Psoas muscle (tissue), 8 donors: Measurements from ENCODE around the gene FGFR1OP2. TPM values are rescaled to one million over a fixed set of nuclear protein-coding genes. Genes with fewer than 3 reads are reported as not detected.
"Not testable (repeated sequence)": the region's sequence is repeated elsewhere in the genome, so short reads cannot be mapped to it uniquely, and the experiment has no call there.

Experiments
- ATAC-seq, 4 donors: fragments of 200-7000 bp; cut with Tn5 transposase; one replicate each; pipeline ENCODE4 v1.9.1; 2020; ENCODE audit warnings: moderate library complexity in 3 of 4, mild to moderate bottlenecking in 2 of 4
- DNase-seq, 2 donors: peaks; one replicate each; pipeline ENCODE4 v3.0.0-alpha.2; 2020
- H3K27ac ChIP-seq: fragments of 200-600 bp; one replicate; pipeline ENCODE4 v1.8.0; 2022
- H3K27me3 ChIP-seq, 3 donors: fragments of 200-600 bp in 1 of 3; one replicate each; pipeline versions ENCODE4 v1.6.1 to v1.8.0; 2013 to 2022; ENCODE audit warnings: low read length in 2 of 3, mild to moderate bottlenecking in 2 of 3, moderate library complexity in 1 of 3; ENCODE audit not compliant: insufficient read depth in 3 of 3
- H3K36me3 ChIP-seq, 2 donors: fragments of 200-600 bp in 1 of 2; one replicate each; pipeline versions ENCODE4 v1.6.1 to v1.8.0; 2013 to 2022; ENCODE audit warnings: low read depth in 1 of 2, mild to moderate bottlenecking in 1 of 2, moderate library complexity in 1 of 2; ENCODE audit not compliant: insufficient read depth in 1 of 2
- H3K4me1 ChIP-seq: fragments of 200-600 bp; one replicate; pipeline ENCODE4 v1.8.0; 2022
- H3K4me3 ChIP-seq: fragments of 200-600 bp; one replicate; pipeline ENCODE4 v1.8.0; 2022; ENCODE audit warnings: mild to moderate bottlenecking
- H3K9me3 ChIP-seq: fragments of 200-600 bp; one replicate; pipeline ENCODE4 v1.8.0; 2022
- WGBS, 3 donors: extraction: QIAGEN DNeasy Blood & Tissue Kit; methylation state at CpG; one replicate each; pipeline versions ENCODE4 v1.1.6 to v1.1.7; 2013; 5-methylcytosine and 5-hydroxymethylcytosine counted together
- intact Hi-C, 2 donors: fragments of 100-400 bp; cut with DNase I; formaldehyde crosslinking; loops; one replicate each; pipeline versions ENCODE4 v1.11.0 to v1.14.2; 2022
- polyA plus RNA-seq, 3 donors: library from polyadenylated mRNA; stranded (reverse); fragments of 200-250 nt; gene quantifications; one replicate each; pipeline ENCODE4 v1.2.3, GENCODE V29; 2013
- total RNA-seq, 4 donors: library from RNA; stranded (reverse); fragmentation: NEBNext Ultra II Directional in 2 of 4; extraction: Animal tissue kit (Norgen Biotek cat#: 25700) in 2 of 4; gene quantifications; one replicate each; pipeline versions ENCODE4 v1.2.1 to v1.2.4, GENCODE V29; 2021 to 2023
- TF ChIP-seq, protein P1 (sequence below): fragments of 200-600 bp; IDR thresholded peaks from one replicate; pipeline ENCODE4 v1.8.0; 2022; ENCODE audit warnings: antibody characterized with exemption
- donor health status: healthy with polysubstance abuse.
- donor health status: DM: no; HTN: no; CAD: no; lungs with moderate emphysema.
- donor health status: Bipolar disorder and iron deficiency.
- donor health status: healthy.
- donor health status: DM: yes; HTN: yes; CAD: no.
- donor health status: DM: no; HTN: no; CAD: no.
- donor health status: DM: no; HTN: no; CAD: no.
- donor health status: DM: yes; HTN: yes; CAD: no.

Gene FGFR1OP2
- total and polyA plus RNA-seq, 7 donors: 18.0 to 40.5 (median 27.2) TPM

DNA sequence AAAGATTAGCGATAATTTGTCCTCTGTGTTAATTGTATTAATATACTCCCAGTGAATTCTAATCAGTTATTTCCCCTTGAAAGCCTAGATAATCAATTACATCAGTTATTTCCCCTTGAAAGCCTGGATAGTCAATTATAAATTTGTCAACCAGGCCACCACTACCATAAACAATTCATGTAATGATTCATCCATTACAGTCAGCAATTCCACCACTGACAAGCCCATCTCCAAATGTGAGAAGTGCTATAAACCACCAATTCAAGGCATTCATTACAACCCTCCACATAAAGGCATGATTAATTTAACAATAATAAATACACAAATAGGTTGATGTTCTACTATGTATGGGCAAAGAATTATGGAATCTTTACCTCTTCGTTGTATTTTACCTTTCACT, 41.4 kb upstream of the FGFR1OP2 start:
- TF ChIP-seq, protein P1, sequence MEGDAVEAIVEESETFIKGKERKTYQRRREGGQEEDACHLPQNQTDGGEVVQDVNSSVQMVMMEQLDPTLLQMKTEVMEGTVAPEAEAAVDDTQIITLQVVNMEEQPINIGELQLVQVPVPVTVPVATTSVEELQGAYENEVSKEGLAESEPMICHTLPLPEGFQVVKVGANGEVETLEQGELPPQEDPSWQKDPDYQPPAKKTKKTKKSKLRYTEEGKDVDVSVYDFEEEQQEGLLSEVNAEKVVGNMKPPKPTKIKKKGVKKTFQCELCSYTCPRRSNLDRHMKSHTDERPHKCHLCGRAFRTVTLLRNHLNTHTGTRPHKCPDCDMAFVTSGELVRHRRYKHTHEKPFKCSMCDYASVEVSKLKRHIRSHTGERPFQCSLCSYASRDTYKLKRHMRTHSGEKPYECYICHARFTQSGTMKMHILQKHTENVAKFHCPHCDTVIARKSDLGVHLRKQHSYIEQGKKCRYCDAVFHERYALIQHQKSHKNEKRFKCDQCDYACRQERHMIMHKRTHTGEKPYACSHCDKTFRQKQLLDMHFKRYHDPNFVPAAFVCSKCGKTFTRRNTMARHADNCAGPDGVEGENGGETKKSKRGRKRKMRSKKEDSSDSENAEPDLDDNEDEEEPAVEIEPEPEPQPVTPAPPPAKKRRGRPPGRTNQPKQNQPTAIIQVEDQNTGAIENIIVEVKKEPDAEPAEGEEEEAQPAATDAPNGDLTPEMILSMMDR: no peak
- Histone ChIP-seq H3K9me3 (no peaks in the 10 kb centered on the region), H3K27me3 (no peaks in the 10 kb centered on the region), H3K27ac (no peak overlapping the region), H3K4me3 (no peak overlapping the region), H3K36me3 (peaks cover 3 to 22% of the 10 kb centered on the region in 2 donors), H3K4me1 (no peaks in the 10 kb centered on the region)
- no peak for ATAC-seq
- 95 to 97% (median 97%) methylated on average over 2 of the region's 2 CpGs for WGBS, 3 donors
- intact Hi-C loops: no loop called here
- DNase-seq: no peak

DNA sequence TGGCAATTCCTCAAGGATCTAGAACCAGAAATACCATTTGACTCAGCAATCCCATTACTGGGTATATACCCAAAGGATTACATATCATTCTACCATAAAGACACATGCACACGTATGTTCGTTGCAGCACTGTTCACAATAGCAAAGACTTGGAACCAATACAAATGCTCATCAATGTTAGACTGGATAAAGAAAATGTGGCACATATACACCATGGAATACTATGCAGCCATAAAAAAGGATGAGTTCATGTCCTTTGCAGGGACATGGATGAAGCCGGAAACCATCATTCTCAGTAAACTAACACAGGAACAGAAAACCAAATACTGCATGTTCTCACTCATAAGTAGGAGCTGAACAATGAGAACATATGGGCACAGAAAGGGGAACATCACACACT, 34.9 kb upstream of the FGFR1OP2 start:
- ATAC-seq, H3K27me3 ChIP-seq, intact Hi-C loops, H3K4me1 ChIP-seq, DNase-seq, H3K9me3 ChIP-seq, H3K27ac ChIP-seq, H3K4me3 ChIP-seq: not testable (repeated sequence)
- WGBS, 3 donors: 97 to 100% (median 98%) methylated on average over 2 of the region's 3 CpGs
- peaks cover 3 to 72% of the 10 kb centered on the region in 2 donors for H3K36me3 ChIP-seq

DNA sequence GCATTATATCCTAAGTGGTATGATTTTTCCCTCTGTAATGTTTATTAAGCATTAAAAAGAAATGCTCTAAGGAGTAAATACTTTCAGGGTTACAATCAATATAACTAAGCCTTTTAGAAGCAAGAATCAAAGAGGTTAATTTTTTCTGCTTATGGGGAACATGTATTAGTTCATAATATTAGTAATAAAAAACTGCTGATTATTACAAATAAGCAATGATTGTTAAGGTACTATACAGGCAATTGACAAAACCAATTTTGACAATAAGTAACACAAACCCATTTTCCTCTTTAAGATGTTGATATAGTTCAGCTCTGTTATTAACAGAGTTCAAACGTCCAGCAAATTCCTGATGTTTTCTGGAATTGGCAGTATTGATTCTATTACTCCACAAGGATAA, 32.2 kb upstream of the FGFR1OP2 start:
- no peak for DNase-seq
- Histone ChIP-seq H3K9me3 (peaks cover 5% of the 10 kb centered on the region), H3K27ac (no peak overlapping the region), H3K27me3 (no peaks in the 10 kb centered on the region), H3K4me1 (no peaks in the 10 kb centered on the region), H3K36me3 (peaks cover 0 to 85% of the 10 kb centered on the region in 2 donors), H3K4me3 (no peak overlapping the region)
- TF ChIP-seq, protein P1: no peak
- intact Hi-C loops: no loop called here
- ATAC-seq: no peak
- WGBS, 3 donors: 53 to 71% (median 57%) methylated on average over 1 of the region's 1 CpG

DNA sequence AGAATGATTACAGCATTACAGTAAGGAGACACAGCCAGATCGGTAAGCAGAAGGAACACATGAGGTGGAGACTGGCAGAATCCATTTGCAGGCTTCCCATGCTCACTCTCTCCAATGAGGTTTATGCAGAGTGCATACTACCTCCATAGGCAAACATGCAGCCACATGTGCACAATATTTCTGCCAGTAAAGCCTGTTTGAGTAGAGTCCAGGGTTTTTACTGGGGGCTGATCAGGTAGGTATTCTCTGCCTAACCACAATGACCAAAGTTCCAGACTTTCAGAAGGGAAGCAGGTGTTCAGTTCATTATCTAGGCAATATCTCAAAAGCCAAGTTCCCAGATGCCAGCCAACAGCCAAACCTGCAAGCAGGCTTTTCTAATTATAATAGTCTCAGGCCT, 31.6 kb upstream of the FGFR1OP2 start:
- TF ChIP-seq, protein P1: no peak
- Histone ChIP-seq H3K27ac (no peak overlapping the region), H3K9me3 (peaks cover 5% of the 10 kb centered on the region), H3K36me3 (peaks cover 0 to 89% of the 10 kb centered on the region in 2 donors), H3K4me1 (no peaks in the 10 kb centered on the region), H3K27me3 (no peaks in the 10 kb centered on the region), H3K4me3 (no peak overlapping the region)
- intact Hi-C loops: no loop called here
- WGBS, 3 donors: 15 to 50% (median 30%) methylated on average over 1 of the region's 1 CpG
- peak in 2 of 4 donors; percentile 34 to 47 for ATAC-seq
- DNase-seq: no peak

DNA sequence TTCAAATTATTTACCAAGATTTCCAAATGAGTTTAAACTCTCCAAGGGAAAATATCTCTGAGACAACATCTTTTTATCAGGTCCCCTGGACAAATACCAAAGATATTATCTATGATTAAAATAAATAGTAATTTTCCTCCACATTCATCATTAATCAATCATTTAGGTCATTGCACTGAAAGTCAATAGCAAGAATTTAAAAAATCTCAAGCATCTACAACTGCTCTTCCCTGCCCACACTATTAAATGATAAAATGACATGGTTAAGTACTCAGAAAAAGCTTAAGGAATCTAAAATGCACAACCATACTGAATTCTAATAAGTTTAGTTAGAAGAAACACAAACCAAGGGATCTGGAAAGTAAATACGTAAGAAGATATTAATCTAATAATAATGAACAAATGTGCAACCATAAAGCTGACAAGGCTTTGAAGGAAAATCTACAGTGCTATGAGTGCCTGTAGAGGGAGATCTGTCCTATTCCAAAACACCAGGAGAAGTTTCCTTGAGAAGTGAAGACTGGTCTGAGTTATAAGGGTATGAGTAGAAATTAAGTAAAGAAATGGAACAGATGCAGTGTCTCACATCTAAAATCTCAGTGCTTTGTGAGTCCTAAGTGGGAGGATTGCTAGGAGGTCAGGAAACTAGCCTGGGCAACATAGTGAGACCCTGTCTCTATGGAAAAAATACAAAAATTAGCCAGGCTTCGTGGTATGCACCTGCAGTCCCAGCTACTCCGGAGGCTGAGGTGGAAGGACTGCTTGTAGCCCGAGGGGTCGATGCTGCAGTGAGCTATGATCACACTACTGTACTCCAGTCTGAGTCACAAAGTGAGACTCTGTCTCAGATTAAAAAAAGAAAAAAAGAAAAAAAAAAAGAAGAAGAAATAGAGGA, 19.7 kb upstream of the FGFR1OP2 start:
- Histone ChIP-seq H3K4me3 (no peak overlapping the region), H3K27ac (no peak overlapping the region), H3K9me3 (no peaks in the 10 kb centered on the region), H3K36me3 (peaks cover 2 to 95% of the 10 kb centered on the region in 2 donors), H3K4me1 (no peaks in the 10 kb centered on the region), H3K27me3 (no peaks in the 10 kb centered on the region)
- intact Hi-C loops: no loop called here
- no peak for ATAC-seq
- 84 to 95% (median 93%) methylated on average over 5 of the region's 5 CpGs for WGBS, 3 donors
- DNase-seq: no peak
- TF ChIP-seq, protein P1: no peak
